Body of pancreas (tissue), 4 donors: Measurements from ENCODE around the gene FNIP1. TPM values are rescaled to one million over a fixed set of nuclear protein-coding genes. Genes with fewer than 3 reads are reported as not detected.
A peak's percentile ranks its signal among the peaks of the same experiment; 100 is the strongest.
"Not testable (repeated sequence)": the region's sequence is repeated elsewhere in the genome, so short reads cannot be mapped to it uniquely, and the experiment has no call there.

Experiments used
- ATAC-seq: fragments of 150-250 bp; one replicate; pipeline ENCODE4 v1.9.1; 2016
- DNase-seq, 4 donors: peaks; one replicate each; pipeline ENCODE4 v3.0.0-alpha.2; 2019
- H3K27ac ChIP-seq, 4 donors: fragments of 200-600 bp; sonication (generic); 1 replicate in 3 of 4; 2 replicates in 1 of 4; pipeline versions ENCODE4 v1.5.1 to v1.6.1; 2016 to 2019; ENCODE audit warnings: mild to moderate bottlenecking in 1 of 4, mixed read lengths in 1 of 4, moderate library complexity in 1 of 4
- H3K27me3 ChIP-seq, 2 donors: fragments of 200-600 bp; sonication (generic); one replicate each; pipeline ENCODE4 v1.6.0; 2016; ENCODE audit warnings: mild to moderate bottlenecking in 1 of 2
- H3K36me3 ChIP-seq, 2 donors: fragments of 200-600 bp; sonication (generic); replicated peaks in 1 of 2; 2 replicates each; pipeline ENCODE4 v1.5.1; 2016; ENCODE audit warnings: low read depth in 2 of 2; ENCODE audit not compliant: insufficient read depth in 1 of 2
- H3K4me1 ChIP-seq: fragments of 200-600 bp; sonication (generic); one replicate; pipeline ENCODE4 v1.6.0; 2016
- H3K4me3 ChIP-seq, 2 donors: fragments of 200-600 bp; sonication (generic); 1 replicate in 1 of 2; 2 replicates in 1 of 2; pipeline ENCODE4 v1.5.1; 2016 to 2019
- H3K9me3 ChIP-seq, 3 donors: fragments of 200-600 bp; sonication (generic); 1 replicate in 2 of 3; 2 replicates in 1 of 3; pipeline ENCODE4 v1.5.1; 2016
- CTCF ChIP-seq, 7 experiments: fragments of 450-650 bp in 4 of 7; fragments of 200-600 bp in 3 of 7; sonication (generic) in 3 of 7; IDR thresholded peaks; one replicate each; pipeline ENCODE4 v1.5.1; 2016 to 2019; ENCODE audit warnings: antibody characterized with exemption in 7 of 7
- POLR2A ChIP-seq, 3 donors: fragments of 450-650 bp; IDR thresholded peaks; one replicate each; pipeline ENCODE4 v1.6.1; 2016; ENCODE audit warnings: antibody characterized with exemption in 3 of 3, mild to moderate bottlenecking in 2 of 3
- WGBS, 2 donors: methylation state at CpG; one replicate each; pipeline ENCODE4 v1.1.5; 2017; 5-methylcytosine and 5-hydroxymethylcytosine counted together
- intact Hi-C: fragments of 100-400 bp; cut with DNase I; formaldehyde crosslinking; loops from one replicate; pipeline ENCODE4 v1.15.1; 2023
- total RNA-seq, 2 donors: library from RNA; depleted of rRNA; stranded (reverse); fragments of >200 nt; gene quantifications; one replicate each; pipeline ENCODE4 v1.1.0, GENCODE V29; 2016

Gene FNIP1
- total RNA-seq, result 10 to 100 TPM; 20.5 to 35.9 TPM

- peak; percentile 98 to 99 (median 99) for DNase-seq
- no peaks in the 10 kb centered on the region for H3K36me3 ChIP-seq
- peak; percentile 97 for ATAC-seq
- peak; percentile 88 to 95 (median 92) for TF ChIP-seq POLR2A (IDR thresholded peaks at IDR 0.05)
- TF ChIP-seq CTCF (IDR thresholded peaks at IDR 0.05), result peak in 2 of 7 experiments; percentile 10 to 26
- 0 to 1% methylated on average over 15 to 71 of the region's 79 CpGs for WGBS, 2 donors
- intact Hi-C loops, result no loop called here
- peaks cover 30% of the 10 kb centered on the region for H3K4me1 ChIP-seq
- H3K27ac ChIP-seq, result peak within 1 kb of the TSS; percentile 97 to 99 (median 98)
- H3K27me3 ChIP-seq, result no peaks in the 10 kb centered on the region
- no peaks in the 10 kb centered on the region for H3K9me3 ChIP-seq
- peak within 1 kb of the TSS; percentile 75 to 86 for H3K4me3 ChIP-seq
These were observed at the start of gene FNIP1 for GRCh38 chr5:131796793-131797693. Gene FNIP1, minus strand, starts transcription at chr5:131797017. Its CDS starts 96 bp downstream, at chr5:131796921.

GRCh38 chr5:131846536-131846935 is 49.7 kb upstream of the FNIP1 start:
- Histone ChIP-seq H3K36me3 (no peaks in the 10 kb centered on the region), H3K4me1 (no peaks in the 10 kb centered on the region), H3K4me3 (no peak overlapping the region), H3K9me3 (peaks cover 0 to 6% (median 0%) of the 10 kb centered on the region in 3 donors), H3K27ac (no peak overlapping the region), H3K27me3 (no peaks in the 10 kb centered on the region)
- intact Hi-C loops, result no loop called here
- ATAC-seq (no peak), DNase-seq (no peak)
- WGBS, 2 donors, result 29 to 67% methylated on average over 1 of the region's 1 CpG
- TF ChIP-seq CTCF (IDR thresholded peaks at IDR 0.05) (no peak), POLR2A (IDR thresholded peaks at IDR 0.05) (no peak)

GRCh38 chr5:131845828-131846227 is 49.0 kb upstream of the FNIP1 start:
- intact Hi-C loops, result no loop called here
- H3K4me3 ChIP-seq, result no peak overlapping the region
- H3K4me1 ChIP-seq, result no peaks in the 10 kb centered on the region
- no peak for DNase-seq
- H3K36me3 ChIP-seq, result no peaks in the 10 kb centered on the region
- H3K27me3 ChIP-seq, result no peaks in the 10 kb centered on the region
- no peak overlapping the region for H3K27ac ChIP-seq
- peaks cover 0 to 6% (median 0%) of the 10 kb centered on the region in 3 donors for H3K9me3 ChIP-seq
- no peak for TF ChIP-seq POLR2A (IDR thresholded peaks at IDR 0.05)
- TF ChIP-seq CTCF (IDR thresholded peaks at IDR 0.05), result no peak
- ATAC-seq, result no peak

GRCh38 chr5:131842971-131843370 is 46.2 kb upstream of the FNIP1 start:
- intact Hi-C loops, DNase-seq, H3K36me3 ChIP-seq, H3K4me3 ChIP-seq, ATAC-seq, H3K27ac ChIP-seq, H3K27me3 ChIP-seq, H3K4me1 ChIP-seq: not testable (repeated sequence)
- peaks cover 0 to 11% (median 0%) of the 10 kb centered on the region in 3 donors for H3K9me3 ChIP-seq
- WGBS, 2 donors, result 80 to 100% methylated on average over 1 of the region's 1 CpG

- H3K27ac ChIP-seq, H3K9me3 ChIP-seq, DNase-seq, H3K4me1 ChIP-seq, ATAC-seq, H3K4me3 ChIP-seq, H3K27me3 ChIP-seq, intact Hi-C loops, H3K36me3 ChIP-seq: not testable (repeated sequence)
- WGBS, 2 donors, result 92 to 100% methylated on average over 1 to 2 of the region's 2 CpGs
These were observed 35.9 kb upstream of the FNIP1 start for GRCh38 chr5:131832702-131833101.
